Mucosa of stomach (tissue), 1 donor: ENCODE measurements around the gene SYT15B.
"Not testable (repeated sequence)": the region's sequence is repeated elsewhere in the genome, so short reads cannot be mapped to it uniquely, and the experiment has no call there.

Experiments
- H3K27me3 ChIP-seq: one replicate; pipeline ENCODE4 v1.7.0; 2013; ENCODE audit warnings: mild to moderate bottlenecking, low read length; ENCODE audit not compliant: control insufficient read depth, insufficient read depth
- H3K36me3 ChIP-seq: one replicate; pipeline ENCODE4 v1.7.0; 2013; ENCODE audit warnings: low read length; ENCODE audit not compliant: control insufficient read depth, insufficient read depth
- H3K4me1 ChIP-seq: one replicate; pipeline ENCODE4 v1.7.0; 2013; ENCODE audit warnings: mild to moderate bottlenecking, low read length; ENCODE audit not compliant: control insufficient read depth, insufficient read depth
- H3K4me3 ChIP-seq: one replicate; pipeline ENCODE4 v1.7.0; 2013; ENCODE audit warnings: low read length
- H3K9ac ChIP-seq: one replicate; pipeline ENCODE4 v1.7.0; 2013; ENCODE audit warnings: mild to moderate bottlenecking, low read length, moderate library complexity
- H3K9me3 ChIP-seq: one replicate; pipeline ENCODE4 v1.7.0; 2013; ENCODE audit warnings: mild to moderate bottlenecking, low read length, moderate library complexity; ENCODE audit not compliant: control insufficient read depth
- donor health status: Pancreatic carcinoma.

The SYT15B gene

GRCh38 chr10:47717011-47717769 is 46.2 kb downstream of the SYT15B start:
- H3K4me3 ChIP-seq, H3K9ac ChIP-seq, H3K36me3 ChIP-seq, H3K27me3 ChIP-seq, H3K9me3 ChIP-seq, H3K4me1 ChIP-seq: not testable (repeated sequence)
